Hepatic stellate cell (primary cell): Measurements from ENCODE around the gene ELP5.
A peak's percentile ranks its signal among the peaks of the same experiment; 100 is the strongest.
"Not testable (repeated sequence)": the region's sequence is repeated elsewhere in the genome, so short reads cannot be mapped to it uniquely, and the experiment has no call there.

Experiments used
- DNase-seq: peaks from one replicate; pipeline ENCODE4 v3.0.0; 2011; ENCODE audit warnings: low spot score

Gene ELP5

DNA sequence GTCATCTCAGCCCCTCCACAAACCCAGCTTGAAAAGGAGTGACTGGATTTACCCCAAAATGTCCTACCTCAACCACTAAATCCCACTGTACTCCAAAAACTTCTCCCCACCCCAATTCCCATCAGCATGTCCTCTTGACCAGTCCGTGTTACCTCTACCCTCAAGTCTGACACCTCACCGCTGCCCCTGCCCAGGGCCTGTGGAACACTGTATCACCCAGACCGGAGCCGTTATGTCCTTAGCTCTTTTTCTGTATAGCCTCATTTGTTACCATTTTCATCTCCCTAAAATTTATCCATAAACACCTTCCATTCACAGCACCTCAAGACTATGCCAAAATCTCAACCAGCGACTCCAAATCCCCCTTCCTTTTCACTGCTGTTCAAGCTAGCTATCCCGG lies 15.2 kb upstream of the ELP5 start:
- DNase-seq: no peak

DNA sequence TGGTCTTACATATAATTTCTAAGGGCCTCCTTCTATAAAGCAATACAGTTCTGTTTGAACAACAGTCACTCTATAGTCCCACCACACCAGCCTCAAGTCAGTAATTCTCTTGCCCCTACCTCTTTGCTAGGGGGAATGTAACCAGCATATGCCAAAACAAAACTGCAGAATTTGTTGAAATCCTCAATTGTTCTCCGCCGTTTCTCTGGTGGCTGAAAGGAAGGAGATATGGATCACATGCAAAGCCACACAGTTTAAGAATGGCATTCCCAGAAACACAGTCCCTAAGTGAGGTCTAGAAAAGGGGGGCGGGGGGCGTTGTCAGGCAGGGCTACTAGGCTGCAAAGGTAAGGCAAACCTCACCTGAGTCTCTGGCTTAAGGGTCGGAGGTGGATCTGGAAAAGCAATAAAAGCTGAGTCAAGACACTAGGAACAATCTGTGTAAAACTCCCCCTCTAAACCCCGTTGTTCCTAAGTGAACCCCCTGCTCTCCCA lies 14.7 kb upstream of the ELP5 start:
- no peak for DNase-seq

DNA sequence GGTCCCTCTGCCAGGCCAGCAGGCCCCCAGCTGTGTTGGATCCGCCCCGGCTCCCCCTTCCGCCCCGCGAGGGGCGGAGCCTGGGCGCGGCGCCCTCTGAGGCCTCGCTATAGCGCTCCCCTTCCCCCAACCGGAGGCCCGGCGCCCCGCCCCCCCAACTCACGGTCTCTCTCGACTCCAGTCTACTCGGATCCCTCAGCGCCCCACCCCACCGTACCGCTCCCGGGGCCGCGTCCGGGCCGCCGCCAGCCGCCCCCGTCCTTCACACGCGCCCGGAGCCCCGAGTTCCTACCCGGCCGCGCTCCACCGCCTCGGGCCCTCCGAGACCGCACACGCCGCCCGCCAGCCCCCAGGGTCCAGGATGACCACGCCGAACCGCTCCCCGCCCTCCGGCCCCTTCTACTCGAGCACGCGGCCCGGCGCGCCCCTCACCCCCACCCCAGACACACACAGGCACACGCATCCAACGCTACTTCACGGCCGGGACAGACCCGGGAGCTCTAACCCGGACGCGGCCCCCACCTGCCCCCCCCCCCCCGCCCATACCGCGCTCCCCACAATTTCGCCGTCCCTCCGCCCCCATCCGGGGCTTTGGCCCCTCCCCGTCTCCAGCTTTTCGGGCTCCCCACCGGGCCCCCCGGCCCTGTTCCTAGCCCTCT lies 14.1 kb upstream of the ELP5 start:
- DNase-seq: peak; percentile 83

DNA sequence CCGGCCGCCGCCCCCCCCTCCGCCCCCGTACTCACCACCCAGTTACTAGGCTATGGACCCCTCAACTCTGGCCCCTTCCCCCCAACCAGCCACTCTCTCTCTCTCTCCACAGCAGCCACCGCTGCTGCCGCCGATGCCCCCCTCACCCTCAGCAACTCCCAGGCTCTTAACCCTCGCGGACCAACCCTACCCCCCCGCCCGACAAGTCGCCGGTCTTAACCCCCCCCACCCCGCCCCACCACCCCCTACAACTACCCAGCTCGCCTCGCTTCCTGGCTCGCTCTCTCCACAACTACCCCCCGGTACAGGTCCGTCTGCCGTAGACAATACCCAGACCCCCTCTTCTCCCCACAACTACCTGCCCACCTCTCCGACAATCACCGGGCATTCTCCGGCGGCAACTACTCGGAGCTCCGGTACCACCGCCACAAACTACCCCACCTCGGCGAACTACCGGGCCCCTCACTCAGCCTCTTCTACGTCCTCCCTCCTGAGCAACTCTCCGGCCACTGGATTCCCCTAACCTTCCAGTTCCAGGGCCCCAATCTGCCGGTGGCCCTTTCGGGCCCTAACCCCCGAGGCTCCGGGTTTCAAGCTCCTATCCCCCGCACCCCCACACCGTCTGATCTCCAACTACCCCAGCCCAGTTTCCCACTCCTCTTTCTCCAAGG lies 13.5 kb upstream of the ELP5 start:
- peak; percentile 62 for DNase-seq

DNA sequence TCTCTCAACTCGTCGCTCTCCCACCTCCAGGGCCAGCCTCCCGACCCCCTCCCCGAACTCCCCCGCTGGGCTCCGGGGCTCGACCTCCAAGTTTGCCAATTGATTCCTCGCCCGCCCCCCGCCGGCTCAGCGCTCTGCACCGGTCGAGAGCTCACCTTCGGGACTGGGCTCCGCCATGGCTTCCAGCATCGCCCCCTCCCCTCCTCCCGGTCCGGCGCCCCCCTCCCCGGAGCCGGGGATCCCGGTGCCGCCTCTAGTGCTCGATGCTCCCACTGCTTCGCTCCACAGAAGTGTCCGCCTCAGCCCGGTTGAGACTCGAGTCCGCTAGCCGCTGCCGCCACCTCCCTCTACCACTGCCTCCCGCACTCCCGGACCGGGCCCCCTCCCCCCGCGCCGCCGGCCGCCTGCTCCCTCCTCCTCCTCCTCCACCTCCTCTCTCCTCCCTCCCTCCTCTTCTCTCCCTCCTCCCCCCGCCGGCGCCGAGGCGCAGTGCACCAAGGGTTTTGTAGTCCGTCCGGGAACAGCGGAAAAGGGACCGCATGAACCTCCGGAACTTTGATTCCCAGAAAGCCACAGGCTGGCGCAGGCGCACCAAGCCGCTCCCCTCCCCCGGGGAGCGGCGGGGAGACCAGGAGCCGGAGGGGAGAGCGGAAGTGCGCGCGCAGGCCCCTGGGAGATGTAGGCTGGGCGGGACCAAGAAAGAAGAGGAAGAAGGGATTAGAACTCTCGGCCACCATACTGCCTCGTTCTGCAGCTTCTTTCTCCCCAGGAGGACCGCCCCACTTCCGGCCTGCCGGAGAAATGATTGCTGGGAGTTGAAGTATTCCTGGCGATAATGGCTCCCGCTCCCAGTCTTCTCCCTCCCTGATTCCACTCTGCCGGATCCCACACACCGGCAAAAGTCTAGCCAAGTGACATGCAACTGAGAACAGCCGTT lies 12.7 kb upstream of the ELP5 start, which contains the start of gene PHF23:
Gene PHF23 (minus strand): TSS at position 367 of the 937 bp plus-strand sequence. CDS start 178 bp downstream, at position 189.
- peak; percentile 100 for DNase-seq

DNA sequence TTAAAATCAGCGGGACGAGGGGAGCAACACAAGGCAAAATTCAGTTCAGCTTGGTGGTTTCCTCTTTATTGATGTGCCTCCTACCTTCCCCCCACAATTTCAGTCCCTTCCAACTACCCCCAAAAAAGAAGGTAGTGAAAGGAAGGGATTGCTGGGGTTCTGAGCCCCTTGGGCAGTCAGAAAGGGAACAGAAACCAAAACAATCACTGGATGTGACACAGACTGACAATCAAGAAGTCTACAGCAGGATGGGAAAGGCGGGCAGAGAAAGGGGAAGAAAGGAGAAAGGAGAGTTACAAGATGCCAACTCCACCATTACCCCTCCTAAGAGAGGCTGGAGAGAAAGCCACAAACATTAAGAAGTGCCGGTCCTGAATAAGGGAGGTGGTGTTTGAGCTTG lies 11.6 kb upstream of the ELP5 start:
- DNase-seq: no peak

DNA sequence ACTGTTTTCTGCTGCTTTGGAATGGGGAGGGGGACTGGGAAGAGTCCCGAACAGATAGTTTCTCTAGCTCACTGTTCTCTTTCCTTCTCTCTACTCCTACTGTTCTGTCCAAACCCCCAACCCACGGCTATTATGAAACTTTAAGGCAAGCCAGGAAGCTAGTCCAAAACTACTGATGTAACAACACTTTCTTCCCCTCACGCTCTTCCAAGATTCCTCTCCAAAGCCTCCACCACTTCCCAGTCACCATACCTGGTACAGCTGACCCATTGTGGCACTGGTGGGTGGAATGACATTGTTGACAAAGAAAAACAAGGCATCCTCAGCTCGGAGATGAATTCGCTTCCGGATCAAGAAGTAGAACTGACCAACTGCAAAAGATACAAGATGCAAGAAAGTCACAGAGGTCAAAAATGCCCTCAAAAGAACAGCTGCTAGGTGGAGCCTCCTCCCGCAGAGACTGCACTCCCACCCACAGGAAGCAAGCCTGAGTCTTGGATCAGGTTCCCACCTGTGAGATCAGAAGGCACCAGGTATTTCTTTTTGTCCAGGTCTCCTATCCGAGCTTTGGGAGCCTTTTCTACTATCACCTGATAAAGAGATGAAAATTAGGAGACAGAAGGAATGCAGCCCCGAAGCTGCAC lies 10.8 kb upstream of the ELP5 start:
- no peak for DNase-seq

DNA sequence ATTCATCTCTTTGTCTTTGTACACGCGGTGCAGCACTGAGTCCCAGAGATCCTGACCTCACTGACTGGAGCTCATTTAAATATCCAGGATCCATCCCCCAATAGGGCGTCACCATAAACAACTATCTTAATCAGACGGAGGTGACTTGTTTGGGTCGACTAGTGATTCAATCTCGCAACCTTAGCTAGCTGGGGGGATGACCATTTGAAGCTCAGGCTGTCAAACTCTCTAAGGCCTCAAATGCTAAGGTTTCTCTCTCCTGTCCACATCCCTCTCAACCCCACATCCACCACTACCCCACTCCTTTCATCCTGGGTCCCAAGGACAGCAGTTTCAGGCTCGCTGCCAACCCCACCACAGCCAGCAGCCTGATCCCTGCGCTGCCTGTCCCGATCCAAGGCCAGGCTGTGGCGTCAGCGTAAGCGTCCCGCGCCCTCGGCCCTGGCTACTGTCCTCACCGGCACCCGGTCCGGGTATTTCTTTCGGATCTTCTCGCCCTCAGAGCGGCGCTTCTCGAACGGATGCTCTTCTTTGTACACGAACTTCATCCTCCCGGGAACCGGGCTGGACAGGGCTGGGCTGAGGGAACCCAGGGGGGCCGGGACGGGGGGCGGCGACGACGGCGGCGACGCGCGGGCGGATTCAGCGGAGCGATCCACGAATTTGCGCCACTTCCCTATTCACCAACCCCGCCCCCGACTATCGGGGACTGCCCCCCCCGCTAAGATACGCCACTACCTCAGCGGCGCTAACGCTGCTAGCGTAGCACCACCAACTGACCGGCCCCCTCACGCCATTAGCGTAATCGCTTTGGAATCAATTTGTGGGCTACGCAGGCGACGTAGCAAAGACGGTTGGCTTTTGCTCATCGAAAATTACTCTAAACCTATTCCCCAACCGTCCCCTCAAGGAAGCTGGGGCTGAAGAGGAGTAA lies 10.0 kb upstream of the ELP5 start, which contains the start of gene GABARAP:
Gene GABARAP (minus strand): TSS at position 667 of the 934 bp plus-strand sequence. CDS start 119 bp downstream, at position 548.
- DNase-seq: peak; percentile 86

DNA sequence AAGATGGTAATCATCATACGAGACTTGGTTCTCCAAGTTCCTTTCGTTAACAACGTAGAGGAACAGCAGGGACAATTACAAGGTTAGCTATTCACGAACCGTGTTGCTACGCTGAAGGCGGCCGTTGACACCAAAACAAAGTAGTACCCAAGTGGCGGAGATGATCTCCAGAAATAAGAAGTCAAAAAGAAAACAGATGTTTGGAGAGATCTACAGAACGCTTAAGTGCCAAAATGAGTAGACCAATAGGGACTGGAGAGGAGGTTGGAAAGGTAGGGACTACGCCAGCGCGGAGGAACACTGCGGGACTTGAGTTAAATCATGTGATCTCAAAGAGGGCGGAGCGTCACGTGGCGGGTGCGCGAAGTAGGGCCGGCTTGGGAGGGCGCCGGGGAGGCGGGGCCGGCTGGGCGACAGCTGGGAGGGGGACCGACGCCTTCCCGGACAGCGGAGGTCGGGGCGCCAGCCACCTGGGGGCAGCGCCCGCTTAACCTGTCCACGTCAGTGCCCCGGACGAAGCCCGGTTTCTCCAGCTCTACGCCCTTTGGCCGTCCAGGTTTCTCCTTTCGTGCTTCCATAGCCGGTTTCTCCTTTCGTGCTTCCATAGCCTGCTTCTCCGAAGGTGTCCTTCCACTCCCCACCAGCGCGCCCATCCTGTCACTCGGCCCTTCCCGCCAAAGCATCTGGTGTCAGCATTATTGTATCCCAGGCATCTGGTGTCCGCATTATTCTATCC lies 9.1 kb upstream of the ELP5 start:
- DNase-seq: peak; percentile 94

DNA sequence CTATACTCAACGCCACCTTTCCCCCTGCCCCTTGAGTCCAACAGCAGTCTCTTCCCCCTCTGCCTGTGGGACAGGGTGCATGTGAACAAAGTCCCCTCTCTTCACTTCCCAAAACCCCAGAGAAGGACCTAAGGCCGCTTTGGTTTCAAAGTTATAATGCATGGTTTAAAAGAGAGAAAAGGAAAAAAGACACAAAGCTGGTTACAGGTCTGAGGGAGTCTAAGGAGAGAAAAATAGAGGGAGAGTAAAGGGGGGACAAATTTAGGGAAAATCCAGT lies 8.6 kb upstream of the ELP5 start:
- no peak for DNase-seq

DNA sequence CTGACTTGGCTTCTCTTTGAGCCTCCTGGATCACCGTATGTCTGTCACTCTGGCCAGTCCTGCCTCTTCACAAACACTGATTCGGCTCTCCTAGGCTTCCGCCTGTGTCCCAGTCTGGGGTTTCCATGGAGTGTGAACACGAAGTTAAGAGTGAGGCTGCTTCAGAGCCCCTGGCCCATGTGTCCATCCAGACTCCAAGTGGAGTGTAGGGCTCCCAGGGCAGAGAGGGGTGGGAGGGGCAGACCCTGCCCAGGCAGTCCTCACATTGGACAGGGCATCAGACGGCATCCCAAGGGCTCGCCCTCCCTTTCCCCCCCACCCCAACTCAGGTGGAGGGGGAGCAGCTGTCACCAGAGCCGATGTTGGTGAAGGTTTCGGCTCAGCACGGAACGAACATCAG lies 8.2 kb upstream of the ELP5 start:
- DNase-seq: not testable (repeated sequence)

DNA sequence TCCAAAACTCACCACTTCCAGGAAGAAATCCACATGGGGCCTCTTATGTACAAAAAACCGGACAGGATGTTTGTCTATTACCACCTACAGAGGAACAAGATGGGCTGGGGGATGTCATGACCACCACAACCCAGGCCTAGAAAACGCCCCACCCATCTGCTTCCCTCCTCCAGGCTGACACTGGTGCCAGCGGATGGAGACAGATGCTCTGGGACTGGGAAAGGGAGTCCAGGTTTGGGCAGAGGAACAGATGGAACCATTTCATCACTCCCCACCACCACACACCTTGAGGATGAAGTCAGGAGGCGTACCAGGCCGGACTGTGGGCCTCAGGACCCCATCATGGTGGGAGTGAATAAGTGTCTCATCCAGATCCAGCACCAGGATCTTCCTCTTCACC lies 5.2 kb upstream of the ELP5 start:
- DNase-seq: no peak

DNA sequence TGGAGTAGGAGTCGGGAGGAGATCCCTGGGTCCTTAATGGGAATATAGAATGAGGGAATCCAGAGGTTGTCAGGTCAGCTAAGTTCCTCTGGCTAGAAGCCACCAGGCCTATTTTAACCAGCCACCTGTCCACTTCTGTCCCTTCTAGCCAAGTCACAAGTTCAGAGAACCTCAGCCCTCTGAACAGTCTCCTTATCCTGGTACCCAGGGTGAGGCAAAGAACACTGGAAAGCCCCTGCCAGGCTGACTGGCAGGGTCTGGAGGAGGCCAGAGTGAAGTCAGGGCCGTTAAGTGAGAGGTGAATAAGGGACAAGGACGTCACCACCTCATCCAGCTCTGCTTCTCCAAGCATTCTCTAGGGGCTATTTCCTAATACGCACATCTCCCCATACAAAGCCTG lies 3.2 kb upstream of the ELP5 start:
- no peak for DNase-seq

DNA sequence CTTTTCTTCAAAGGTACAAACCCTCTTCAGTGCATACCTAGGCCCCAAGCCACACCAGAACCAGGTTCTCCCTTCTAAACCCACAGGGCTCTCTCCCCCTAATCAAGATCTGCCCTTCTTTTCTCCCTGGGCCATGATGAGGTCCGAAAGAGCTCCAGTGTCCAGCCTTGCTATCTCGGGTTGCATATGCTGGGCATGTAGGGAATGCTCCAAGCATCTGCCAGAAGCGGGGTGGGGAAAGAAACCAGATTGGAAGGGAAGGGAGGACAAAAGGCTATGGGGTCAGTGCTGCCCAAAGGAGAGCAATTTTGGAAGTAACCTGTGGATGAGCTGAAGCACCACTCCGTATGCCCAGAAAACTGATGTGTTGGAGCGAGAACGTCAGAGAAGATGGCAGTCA lies 2.8 kb upstream of the ELP5 start:
- no peak for DNase-seq

DNA sequence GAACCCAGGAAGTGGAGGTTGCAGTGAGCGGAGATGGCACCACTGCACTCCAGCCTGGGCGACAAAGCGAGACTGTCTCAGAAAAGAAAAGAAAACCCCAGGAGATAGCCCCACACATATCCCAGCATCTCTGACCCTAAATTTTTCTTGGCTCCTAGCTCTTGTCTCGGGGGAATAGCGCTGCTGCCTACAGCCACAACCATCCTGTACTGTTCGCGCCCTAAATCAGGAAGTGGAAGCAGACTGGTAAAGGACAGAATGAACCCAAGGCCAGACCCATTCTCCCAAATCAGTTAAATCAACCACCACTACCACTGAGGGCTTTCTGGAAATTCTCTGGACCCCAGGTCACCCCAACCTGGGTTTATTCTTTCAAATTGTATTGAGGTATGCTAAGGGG lies 2.2 kb upstream of the ELP5 start:
- no peak for DNase-seq

DNA sequence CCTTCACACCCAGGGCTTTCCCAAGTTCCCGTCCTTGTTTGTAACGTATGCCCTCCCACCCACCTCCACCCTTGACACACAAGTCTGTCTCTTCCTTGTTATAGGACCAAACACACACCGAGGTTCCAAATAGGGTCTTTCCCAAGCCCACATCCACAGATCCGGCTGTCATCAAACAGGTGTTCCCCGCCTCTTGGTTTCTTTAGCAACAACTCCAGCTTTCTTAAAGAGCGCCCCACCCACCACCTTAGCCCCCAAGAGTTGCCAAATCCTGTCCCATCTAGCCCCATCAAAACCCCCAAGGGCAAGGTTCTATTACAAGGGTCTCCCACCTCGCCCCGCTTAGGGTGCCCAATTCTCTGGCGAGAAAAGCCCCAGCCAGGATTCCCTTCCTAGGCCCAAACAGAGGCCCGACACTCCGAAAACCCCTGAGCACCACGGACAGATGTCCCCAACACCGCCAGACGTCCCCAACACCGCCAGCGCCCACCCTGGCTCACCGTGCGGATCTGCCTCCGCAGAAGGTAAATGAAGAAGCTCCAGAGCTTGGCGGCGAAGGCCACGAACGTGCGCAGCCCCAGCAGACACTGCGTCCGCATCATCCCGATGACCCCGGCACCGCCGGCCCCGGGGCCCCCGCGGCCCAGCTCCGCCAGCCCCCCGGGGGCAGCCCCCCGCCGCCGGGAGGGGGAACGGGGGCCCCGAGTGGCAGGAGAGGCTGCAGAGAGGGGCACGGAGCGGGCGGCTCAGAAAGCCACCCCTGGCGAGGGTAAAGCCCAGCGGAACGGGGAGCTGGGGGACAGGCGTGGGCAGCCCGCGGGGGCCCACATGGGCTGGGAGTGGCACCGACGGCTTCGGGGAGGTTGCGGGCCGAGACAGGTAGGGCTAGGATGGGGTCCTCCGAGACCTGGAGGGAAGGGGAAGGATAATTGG lies 1.1 kb upstream of the ELP5 start:
- DNase-seq: no peak

DNA sequence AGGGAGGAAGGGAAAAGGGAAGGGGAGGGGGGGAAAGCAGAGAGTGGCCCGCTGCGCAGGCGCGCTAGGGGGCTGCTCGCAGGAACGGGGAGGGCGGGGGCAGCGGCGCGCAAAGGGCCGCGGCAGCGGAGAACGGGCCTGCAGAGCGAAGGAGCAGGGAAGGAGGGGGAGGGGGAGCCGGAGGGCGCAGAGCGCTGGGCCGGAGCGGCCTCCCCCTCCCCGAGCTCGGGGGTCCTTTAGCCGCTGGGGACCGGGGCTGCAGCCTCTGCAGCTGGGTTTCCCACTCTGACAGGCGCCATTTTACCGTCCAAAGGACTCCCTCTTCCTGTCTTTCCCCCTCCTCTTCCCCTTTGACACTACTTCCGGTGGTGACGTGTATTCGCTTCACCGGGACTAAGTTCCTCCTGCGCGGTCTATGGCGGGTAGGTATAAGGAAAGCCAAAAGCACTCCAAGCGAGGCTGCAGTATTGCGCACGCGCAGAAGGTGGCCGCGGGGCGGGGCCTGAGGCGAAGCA lies 297 bp upstream of the ELP5 start, which contains the start of gene CTDNEP1:
Gene CTDNEP1 (minus strand): TSS at position 74 of the 515 bp plus-strand sequence. CDS start 438 bp downstream, outside the sequence.
- peak; percentile 99 for DNase-seq

DNA sequence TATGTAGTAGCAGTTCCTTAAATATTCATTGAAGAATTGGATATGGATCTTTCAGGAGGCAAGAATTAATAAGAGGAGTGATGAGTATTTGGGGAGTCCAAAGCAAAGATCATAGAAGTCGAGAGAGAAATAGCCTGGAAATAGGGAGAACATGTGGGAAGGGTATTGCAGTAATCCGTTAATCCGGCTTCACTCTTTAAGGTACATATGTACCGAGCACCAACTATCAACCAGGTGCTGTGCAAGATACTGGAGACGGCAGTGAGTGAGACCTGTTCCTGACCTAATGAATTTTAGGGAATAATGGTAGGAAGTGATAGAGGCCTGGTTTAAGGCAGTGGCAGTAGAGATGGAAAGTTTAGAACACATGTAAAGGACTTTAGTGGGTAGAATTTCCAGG lies 1.1 kb downstream of the ELP5 start:
- no peak for DNase-seq

DNA sequence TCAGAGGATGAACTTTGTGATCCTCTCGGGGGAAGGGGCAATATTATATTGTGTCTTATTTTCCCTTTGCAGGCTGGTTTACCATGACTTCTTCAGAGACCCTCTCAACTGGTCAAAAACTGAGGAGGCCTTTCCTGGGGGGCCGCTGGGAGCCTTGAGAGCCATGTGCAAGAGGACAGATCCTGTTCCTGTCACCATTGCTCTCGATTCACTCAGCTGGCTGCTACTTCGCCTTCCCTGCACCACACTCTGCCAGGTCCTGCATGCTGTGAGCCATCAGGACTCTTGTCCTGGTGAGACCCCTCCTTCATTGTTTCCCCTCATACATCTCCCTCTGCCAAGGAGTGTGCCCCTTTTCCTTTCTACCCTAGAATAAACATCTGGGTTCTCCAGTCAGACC lies 2.5 kb downstream of the ELP5 start:
- no peak for DNase-seq
